Activated T-cell treated with anti-CD3 and anti-CD28 coated beads, Interleukin-2, amount 50 U/mL, for 72 hours (primary cell): ENCODE data around the gene PABPC3. TPM values are rescaled to one million over a fixed set of nuclear protein-coding genes. Genes with fewer than 3 reads are reported as not detected.

Experiments used
- ATAC-seq, 2 donors: fragments of 150-1000 bp; cut with Tn5 transposase; replicated peaks in 1 of 2; 2 replicates each; pipeline ENCODE4 v1.10.0; 2021; ENCODE audit warnings: moderate library complexity in 2 of 2, mild to moderate bottlenecking in 1 of 2
- DNase-seq, 2 donors: peaks; one replicate each; pipeline ENCODE4 v3.0.0; 2021 to 2022; ENCODE audit warnings: mixed read lengths in 1 of 2
- H3K27ac Mint-ChIP-seq: one replicate; pipeline ENCODE4 v1.8.0; 2022; ENCODE audit warnings: mild to moderate bottlenecking, moderate library complexity, mixed read lengths
- H3K27me3 Mint-ChIP-seq: one replicate; pipeline ENCODE4 v1.8.0; 2022; ENCODE audit warnings: low read depth, mixed read lengths
- H3K36me3 Mint-ChIP-seq, 2 donors: one replicate each; pipeline ENCODE4 v1.8.0; 2022; ENCODE audit warnings: mixed read lengths in 2 of 2, mild to moderate bottlenecking in 1 of 2; ENCODE audit not compliant: insufficient read depth in 2 of 2
- H3K4me1 Mint-ChIP-seq: one replicate; pipeline ENCODE4 v1.8.0; 2022; ENCODE audit warnings: low read depth, mixed read lengths
- H3K4me3 Mint-ChIP-seq, 2 donors: one replicate each; pipeline ENCODE4 v1.8.0; 2022; ENCODE audit warnings: mild to moderate bottlenecking in 2 of 2, mixed read lengths in 2 of 2, moderate library complexity in 2 of 2
- H3K9me3 Mint-ChIP-seq, 2 donors: one replicate each; pipeline ENCODE4 v1.8.0; 2022; ENCODE audit warnings: mixed read lengths in 2 of 2
- total RNA-seq, 2 donors: library from RNA; stranded (reverse); gene quantifications; one replicate each; pipeline ENCODE4 v1.2.3, GENCODE V29; 2022

Gene PABPC3
- under 1 TPM; 0.58 to 0.60 TPM for total RNA-seq

DNA sequence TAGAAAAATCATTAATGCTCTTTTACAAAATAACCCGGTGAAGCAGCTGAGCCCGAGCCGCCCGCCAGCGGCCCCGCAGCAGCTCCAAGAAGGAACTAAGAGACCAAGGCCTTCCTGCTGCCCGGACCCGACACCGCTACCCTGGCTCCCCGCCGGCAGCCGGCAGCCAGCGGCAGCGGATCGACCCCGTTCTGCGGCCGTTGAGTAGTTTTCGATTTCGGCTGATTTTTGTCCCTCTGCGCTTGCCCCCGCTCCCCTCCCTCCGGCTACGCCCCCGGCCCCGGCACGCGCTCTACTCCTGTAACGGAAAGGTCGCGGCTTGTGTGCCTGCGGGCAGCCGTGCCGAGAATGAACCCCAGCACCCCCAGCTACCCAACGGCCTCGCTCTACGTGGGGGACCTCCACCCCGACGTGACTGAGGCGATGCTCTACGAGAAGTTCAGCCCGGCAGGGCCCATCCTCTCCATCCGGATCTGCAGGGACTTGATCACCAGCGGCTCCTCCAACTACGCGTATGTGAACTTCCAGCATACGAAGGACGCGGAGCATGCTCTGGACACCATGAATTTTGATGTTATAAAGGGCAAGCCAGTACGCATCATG is at the start of gene PABPC3:
Gene PABPC3 (plus strand): TSS at position 286 of the 603 bp plus-strand sequence. CDS start 63 bp downstream, at position 349.
- peaks cover 41% of the 10 kb centered on the region for H3K27me3 Mint-ChIP-seq
- H3K4me3 Mint-ChIP-seq: peak within 1 kb of the TSS; percentile 37 to 62
- H3K4me1 Mint-ChIP-seq: no peaks in the 10 kb centered on the region
- H3K36me3 Mint-ChIP-seq: peaks cover 0 to 1% of the 10 kb centered on the region in 2 donors
- no peak within 1 kb of the TSS for H3K27ac Mint-ChIP-seq
- DNase-seq (peak; percentile 5 to 18), ATAC-seq (peak in 1 of 2 donors; percentile 25)
- peaks cover 0 to 2% of the 10 kb centered on the region in 2 donors for H3K9me3 Mint-ChIP-seq

DNA sequence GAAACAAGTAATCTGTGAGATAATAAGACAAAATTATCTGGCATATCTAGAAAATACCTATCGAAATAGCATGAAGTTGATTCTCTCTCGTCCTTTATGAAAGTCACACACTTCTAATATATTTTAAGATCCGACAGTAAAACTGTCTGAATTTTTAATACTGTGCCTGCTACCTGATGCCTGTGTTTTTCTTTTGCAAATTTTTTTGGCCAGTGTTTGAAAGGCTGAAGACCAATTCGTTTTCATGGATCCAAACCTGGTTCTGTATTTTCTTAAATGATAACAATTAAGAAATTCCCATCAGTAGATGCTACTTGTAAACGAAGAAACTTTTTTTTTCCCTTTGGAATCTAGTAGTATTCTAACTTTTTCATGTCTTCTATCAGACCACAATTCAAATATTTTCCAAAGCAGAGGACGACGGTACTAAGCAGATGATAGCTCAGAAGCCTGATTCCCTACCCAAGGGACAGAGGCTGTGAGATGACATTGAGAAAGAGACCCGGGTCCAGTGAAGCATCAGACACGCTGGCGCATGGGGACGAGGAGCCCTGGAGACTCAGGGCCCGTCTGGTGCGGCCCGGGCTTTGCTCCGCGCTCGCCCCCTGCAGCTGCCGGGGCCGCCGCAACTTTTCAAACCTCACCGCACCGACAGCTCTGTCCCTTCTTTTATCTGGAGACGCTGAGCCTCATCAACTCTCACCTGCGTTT is 49.5 kb upstream of the PABPC3 start:
- DNase-seq (no peak), ATAC-seq (no peak)
- H3K27me3 Mint-ChIP-seq: peaks cover 45% of the 10 kb centered on the region
- no peak overlapping the region for H3K27ac Mint-ChIP-seq
- peaks cover 3 to 9% of the 10 kb centered on the region in 2 donors for H3K36me3 Mint-ChIP-seq
- peak overlapping the region; percentile 31 to 52 for H3K4me3 Mint-ChIP-seq
- H3K4me1 Mint-ChIP-seq: no peaks in the 10 kb centered on the region
- peaks cover 6 to 7% of the 10 kb centered on the region in 2 donors for H3K9me3 Mint-ChIP-seq

DNA sequence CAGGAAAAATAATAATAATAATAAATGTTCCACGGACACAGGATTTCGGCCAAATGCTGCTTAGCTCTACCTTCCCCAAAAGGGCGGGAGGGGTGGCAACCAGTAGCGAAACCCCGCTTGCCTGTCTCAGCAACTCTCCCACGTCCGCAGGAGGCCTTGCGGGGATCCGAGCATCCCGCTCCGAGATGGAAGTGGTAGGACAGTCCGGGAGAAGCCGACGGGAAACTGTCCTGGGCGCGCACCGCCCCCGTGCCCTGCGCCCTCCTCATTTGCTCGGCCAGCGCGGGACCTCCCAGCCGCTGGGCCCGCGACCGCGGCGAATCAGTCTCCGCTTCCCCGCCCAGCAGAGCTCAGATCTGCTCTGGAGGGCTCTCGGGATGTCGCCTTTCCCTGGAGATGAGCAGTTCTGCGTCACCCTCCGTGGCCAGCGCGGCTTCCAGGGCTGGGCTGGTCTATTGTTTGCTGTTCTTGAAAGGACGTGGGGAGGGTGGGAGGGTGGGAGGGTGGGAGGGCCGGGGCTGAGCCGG is 48.9 kb upstream of the PABPC3 start:
- peaks cover 3 to 13% of the 10 kb centered on the region in 2 donors for H3K36me3 Mint-ChIP-seq
- no peak for DNase-seq
- no peak for ATAC-seq
- H3K27me3 Mint-ChIP-seq: peaks cover 46% of the 10 kb centered on the region
- no peak overlapping the region for H3K27ac Mint-ChIP-seq
- H3K4me3 Mint-ChIP-seq: peak overlapping the region; percentile 31 to 50
- H3K9me3 Mint-ChIP-seq: peaks cover 6 to 7% of the 10 kb centered on the region in 2 donors
- H3K4me1 Mint-ChIP-seq: no peaks in the 10 kb centered on the region

DNA sequence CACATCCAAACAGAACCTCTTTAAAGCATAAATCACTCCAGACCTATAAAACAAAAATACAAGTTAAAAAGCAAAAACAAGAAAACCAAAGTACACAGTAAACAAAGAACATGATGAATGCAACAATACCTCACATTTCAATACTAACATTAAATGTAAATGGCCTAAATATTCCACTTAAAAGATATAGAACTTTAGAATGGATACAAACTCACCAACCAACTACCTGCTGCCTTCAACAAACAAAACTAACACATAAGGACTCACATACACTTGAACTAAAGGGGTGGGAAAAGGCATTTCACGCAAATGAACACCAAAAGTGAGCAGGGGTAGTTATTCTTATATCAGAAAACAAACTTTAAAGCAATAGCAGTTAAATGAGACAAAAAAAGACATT is 44.9 kb upstream of the PABPC3 start:
- no peak for ATAC-seq
- Mint-ChIP-seq H3K36me3 (peaks cover 3 to 13% of the 10 kb centered on the region in 2 donors), H3K4me1 (no peaks in the 10 kb centered on the region), H3K27ac (no peak overlapping the region), H3K4me3 (no peak overlapping the region), H3K27me3 (peaks cover 45% of the 10 kb centered on the region), H3K9me3 (peaks cover 6 to 9% of the 10 kb centered on the region in 2 donors)
- no peak for DNase-seq

DNA sequence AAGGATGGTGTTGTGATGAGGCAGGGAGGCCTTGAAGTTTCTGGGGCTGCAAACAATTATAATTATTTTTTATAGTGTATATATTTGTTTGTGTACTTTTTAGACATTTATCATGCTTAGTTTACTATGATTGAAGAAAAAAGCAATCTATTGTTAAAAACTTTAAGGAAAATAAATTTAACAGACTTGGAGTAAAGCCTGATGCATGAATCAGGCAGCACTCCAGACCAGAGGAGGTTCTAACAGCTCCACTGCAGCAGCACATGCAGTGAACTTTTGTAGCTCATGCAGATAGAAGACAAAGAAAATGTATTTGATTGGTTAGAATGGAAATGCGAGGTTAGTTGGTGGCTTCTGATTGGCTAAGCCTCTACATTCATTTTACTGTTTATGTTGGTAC is 36.8 kb upstream of the PABPC3 start:
- H3K27me3 Mint-ChIP-seq: peaks cover 4% of the 10 kb centered on the region
- H3K36me3 Mint-ChIP-seq: no peaks in the 10 kb centered on the region
- no peak for ATAC-seq
- H3K4me3 Mint-ChIP-seq: no peak overlapping the region
- peaks cover 0 to 1% of the 10 kb centered on the region in 2 donors for H3K9me3 Mint-ChIP-seq
- no peak overlapping the region for H3K27ac Mint-ChIP-seq
- H3K4me1 Mint-ChIP-seq: no peaks in the 10 kb centered on the region
- no peak for DNase-seq

DNA sequence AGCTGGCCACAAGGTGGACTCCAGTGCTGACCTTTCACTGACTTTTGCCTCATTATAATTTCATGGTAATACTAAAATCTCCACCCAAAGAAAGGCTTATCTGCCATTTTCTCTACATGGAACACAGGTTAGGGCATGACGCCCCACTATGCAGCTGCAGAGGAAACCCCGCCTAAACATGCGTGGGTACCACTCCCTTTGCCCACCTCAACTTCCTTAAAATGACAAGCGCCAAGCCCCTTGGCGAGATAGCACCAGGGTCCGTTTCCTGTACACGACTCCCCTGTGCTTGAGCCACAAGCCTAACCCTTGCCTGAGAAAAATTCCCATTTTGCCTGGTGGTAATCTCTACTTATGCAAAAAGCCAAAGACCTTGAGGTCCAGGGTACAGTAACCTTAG is 36.0 kb upstream of the PABPC3 start:
- ATAC-seq: no peak
- Mint-ChIP-seq H3K27me3 (peaks cover 4% of the 10 kb centered on the region), H3K4me3 (no peak overlapping the region), H3K9me3 (peaks cover 0 to 1% of the 10 kb centered on the region in 2 donors), H3K4me1 (no peaks in the 10 kb centered on the region), H3K36me3 (no peaks in the 10 kb centered on the region), H3K27ac (no peak overlapping the region)
- no peak for DNase-seq

DNA sequence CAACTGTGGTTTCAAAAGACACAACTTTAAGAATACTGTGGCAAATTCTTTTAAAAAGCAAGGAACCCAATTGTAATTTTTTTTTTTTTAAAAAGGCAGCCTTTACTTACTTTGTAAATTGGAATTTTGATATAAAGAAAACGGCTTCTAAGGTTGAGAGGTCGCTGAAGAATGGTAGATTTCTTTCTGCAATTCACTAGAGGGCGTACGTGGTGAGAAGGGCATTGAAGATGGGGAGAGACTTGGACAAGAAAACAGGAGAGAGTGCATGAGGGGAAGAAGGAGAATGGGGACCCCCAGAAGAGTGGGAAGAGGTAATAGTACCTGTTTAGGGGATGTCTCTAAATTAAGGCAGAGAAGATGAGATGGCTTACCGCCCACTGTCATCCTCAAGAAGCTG is 33.5 kb upstream of the PABPC3 start:
- no peaks in the 10 kb centered on the region for H3K4me1 Mint-ChIP-seq
- no peak overlapping the region for H3K4me3 Mint-ChIP-seq
- H3K9me3 Mint-ChIP-seq: peaks cover 0 to 1% of the 10 kb centered on the region in 2 donors
- H3K36me3 Mint-ChIP-seq: no peaks in the 10 kb centered on the region
- peaks cover 17% of the 10 kb centered on the region for H3K27me3 Mint-ChIP-seq
- DNase-seq (no peak), ATAC-seq (no peak)
- H3K27ac Mint-ChIP-seq: no peak overlapping the region

DNA sequence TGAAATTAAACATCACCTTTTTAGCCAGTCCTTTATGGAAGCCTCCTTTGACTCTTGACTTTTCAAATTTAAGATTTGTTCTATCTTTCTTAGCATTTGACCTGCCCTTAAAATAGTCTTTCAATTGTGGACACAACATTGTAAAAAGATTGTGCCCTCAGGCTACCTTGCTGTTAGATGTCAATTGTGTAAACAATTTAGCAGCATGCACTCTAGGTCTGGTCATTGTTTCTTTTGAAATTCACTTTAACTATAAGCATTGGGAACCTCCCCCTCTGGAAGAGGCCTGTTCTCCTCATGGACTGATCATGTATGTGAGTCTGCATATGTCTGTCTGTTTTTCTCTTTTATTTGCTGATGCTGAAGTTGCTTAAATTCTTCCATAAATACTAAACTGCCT is 31.5 kb upstream of the PABPC3 start:
- Mint-ChIP-seq H3K4me3 (no peak overlapping the region), H3K27ac (no peak overlapping the region), H3K27me3 (peaks cover 17% of the 10 kb centered on the region), H3K36me3 (no peaks in the 10 kb centered on the region), H3K9me3 (peaks cover 0 to 1% of the 10 kb centered on the region in 2 donors), H3K4me1 (no peaks in the 10 kb centered on the region)
- no peak for ATAC-seq
- DNase-seq: no peak

DNA sequence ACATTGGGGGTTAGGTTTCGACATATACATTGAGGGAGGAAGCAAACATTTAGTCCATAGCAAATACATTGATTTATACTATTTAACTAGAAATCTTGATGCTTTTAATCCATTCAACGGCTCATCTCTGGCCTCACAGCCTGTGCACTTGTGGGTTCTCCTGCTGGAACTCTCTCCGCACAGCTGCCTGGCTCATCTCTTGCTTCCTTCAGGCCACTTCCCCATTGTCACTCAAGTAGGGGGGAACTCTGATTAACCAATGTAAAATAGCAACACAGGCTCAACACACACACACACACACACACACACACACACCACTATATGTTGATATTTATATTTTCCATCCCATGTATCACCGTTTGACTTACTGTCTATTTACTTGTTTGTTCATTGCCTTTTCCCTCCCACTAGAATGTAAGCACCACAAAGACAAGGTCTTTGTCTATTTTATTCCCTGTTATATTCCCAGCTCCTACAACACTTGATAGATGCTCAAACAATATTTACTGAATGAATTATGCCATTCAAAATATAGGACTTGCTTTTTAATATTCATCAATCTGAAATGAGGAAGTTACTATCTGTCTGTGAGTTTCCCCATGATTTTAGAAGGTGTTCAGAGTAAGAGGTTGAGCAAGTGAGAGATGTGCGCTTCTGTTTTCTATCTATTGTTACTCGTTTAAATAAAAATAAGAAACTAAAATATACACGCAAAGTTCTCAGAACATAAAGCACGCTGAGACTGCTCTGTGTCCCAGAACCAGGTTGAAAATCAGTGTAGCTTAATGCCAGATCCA is 29.8 kb upstream of the PABPC3 start:
- Mint-ChIP-seq H3K36me3 (no peaks in the 10 kb centered on the region), H3K27ac (no peak overlapping the region), H3K4me1 (no peaks in the 10 kb centered on the region), H3K27me3 (peaks cover 30% of the 10 kb centered on the region), H3K9me3 (peaks cover 0 to 1% of the 10 kb centered on the region in 2 donors), H3K4me3 (no peak overlapping the region)
- no peak for DNase-seq
- ATAC-seq: no peak

DNA sequence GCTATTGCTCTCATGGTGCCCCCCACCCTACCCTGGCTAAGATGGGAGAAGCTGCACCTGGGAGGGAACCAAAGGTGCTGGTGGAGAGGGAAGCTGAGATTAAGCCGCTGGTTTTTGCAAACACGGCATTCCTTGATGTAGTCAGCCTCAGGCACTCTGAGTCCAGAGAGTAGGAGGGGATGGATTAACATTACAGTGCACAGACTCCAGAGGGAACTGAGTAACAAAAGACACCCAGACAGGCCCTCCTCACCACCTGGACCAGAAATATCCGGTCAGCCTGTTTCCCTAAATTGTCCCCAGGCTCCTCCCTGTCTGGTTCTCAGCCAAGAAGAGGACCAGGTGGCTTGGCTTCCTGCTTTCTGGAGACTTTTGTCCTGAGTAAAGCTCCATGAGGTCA is 28.9 kb upstream of the PABPC3 start:
- no peak overlapping the region for H3K4me3 Mint-ChIP-seq
- no peak for ATAC-seq
- no peaks in the 10 kb centered on the region for H3K4me1 Mint-ChIP-seq
- no peak for DNase-seq
- no peaks in the 10 kb centered on the region for H3K36me3 Mint-ChIP-seq
- H3K9me3 Mint-ChIP-seq: no peaks in the 10 kb centered on the region
- H3K27me3 Mint-ChIP-seq: peaks cover 30% of the 10 kb centered on the region
- H3K27ac Mint-ChIP-seq: no peak overlapping the region

DNA sequence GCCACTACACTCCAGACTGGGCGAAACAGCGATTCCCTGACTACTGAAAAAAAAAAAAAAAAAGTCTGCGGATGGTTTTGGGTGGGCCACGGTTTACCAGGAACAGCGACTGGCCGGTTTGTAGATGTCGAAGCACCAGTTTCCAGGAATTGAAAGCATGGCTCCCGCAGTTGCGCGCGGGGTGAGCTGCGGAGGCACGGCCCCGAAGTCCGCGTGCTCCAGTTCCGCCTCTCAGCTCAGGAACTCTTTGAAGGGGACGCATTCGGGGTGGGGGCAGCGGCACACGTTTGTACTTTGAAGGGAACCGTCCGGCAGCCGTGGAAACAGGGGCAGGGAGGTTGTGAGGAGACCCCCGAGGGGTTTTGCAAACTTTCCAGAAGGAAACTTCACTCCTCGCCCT is 27.1 kb upstream of the PABPC3 start:
- no peaks in the 10 kb centered on the region for H3K4me1 Mint-ChIP-seq
- DNase-seq: no peak
- no peak overlapping the region for H3K4me3 Mint-ChIP-seq
- no peak overlapping the region for H3K27ac Mint-ChIP-seq
- no peaks in the 10 kb centered on the region for H3K36me3 Mint-ChIP-seq
- ATAC-seq: no peak
- peaks cover 35% of the 10 kb centered on the region for H3K27me3 Mint-ChIP-seq
- H3K9me3 Mint-ChIP-seq: no peaks in the 10 kb centered on the region

DNA sequence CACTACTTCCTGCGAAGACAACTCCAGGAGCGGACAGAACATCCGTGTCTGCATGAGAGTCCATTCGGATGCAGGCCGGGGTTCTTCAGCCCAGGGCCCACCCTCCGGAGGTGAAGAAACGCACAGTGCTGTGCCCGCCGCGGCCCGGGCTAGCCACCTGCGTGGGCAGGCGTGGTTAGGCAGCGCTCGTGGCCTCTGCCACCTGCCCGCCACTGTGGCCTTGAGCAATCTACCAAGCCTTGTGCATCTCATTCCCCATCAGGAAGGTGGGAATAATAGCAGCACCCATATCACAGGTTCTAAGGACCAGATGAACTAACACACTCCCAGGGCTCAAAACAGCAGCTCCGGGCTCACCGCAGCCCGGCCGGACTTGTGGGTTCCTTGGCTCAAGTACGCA is 26.7 kb upstream of the PABPC3 start:
- no peaks in the 10 kb centered on the region for H3K9me3 Mint-ChIP-seq
- no peaks in the 10 kb centered on the region for H3K36me3 Mint-ChIP-seq
- no peaks in the 10 kb centered on the region for H3K4me1 Mint-ChIP-seq
- H3K4me3 Mint-ChIP-seq: no peak overlapping the region
- no peak for ATAC-seq
- DNase-seq: no peak
- no peak overlapping the region for H3K27ac Mint-ChIP-seq
- peaks cover 35% of the 10 kb centered on the region for H3K27me3 Mint-ChIP-seq

DNA sequence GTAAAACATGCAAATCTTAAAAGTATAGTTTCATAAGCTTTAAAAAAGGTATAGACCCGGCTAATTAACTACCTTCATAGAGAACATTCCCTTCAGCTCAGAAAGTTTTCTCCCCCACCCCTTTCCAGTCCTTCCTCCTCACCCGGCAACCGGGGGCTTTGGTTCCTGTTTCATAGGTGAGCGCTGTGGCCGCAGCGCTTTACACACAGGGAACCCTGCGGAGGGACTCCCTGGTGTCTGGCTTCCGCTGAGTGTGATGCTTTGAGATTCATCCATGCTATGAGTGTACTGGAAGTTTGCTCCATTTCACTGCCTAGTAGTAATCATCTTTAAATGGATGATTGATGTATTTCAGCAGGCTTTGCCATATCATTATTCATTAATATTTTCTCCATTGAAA is 26.0 kb upstream of the PABPC3 start:
- no peak overlapping the region for H3K27ac Mint-ChIP-seq
- H3K27me3 Mint-ChIP-seq: peaks cover 40% of the 10 kb centered on the region
- no peak overlapping the region for H3K4me3 Mint-ChIP-seq
- DNase-seq (no peak), ATAC-seq (no peak)
- H3K4me1 Mint-ChIP-seq: no peaks in the 10 kb centered on the region
- no peaks in the 10 kb centered on the region for H3K9me3 Mint-ChIP-seq
- H3K36me3 Mint-ChIP-seq: no peaks in the 10 kb centered on the region
